Measurements from ENCODE around the gene FASLG.

Gene FASLG

DNA sequence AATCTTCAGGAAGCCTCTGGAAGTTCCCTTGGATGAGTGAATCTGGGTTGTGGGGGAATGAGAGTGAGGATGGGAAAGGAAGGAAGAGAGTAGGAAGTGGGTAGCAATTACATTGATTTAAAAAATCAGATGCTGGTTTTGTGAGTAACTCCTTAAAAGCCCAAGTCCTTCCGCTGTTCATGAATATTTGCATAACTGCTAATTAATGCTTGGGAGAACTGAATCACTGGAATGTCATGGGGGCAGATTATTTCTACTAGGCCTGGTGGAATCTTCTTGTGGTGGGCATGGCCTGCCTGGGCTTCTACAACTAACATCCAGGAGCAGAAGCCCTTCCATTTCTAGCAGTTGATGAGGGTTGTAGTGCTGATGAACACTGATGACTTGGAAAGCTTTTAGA is 52.7 kb downstream of the FASLG start:
- no peaks in the 10 kb centered on the region for H3K36me3 ChIP-seq (ENCODE audit: insufficient read depth, insufficient read length, low read length)
- TF ChIP-seq ZNF274 (IDR thresholded peaks at IDR 0.05; ENCODE audit: low read depth, low read length) (no peak), SUZ12 (IDR thresholded peaks at IDR 0.05; ENCODE audit: extremely low read depth, insufficient read depth, insufficient read length) (no peak), YY1 (IDR thresholded peaks at IDR 0.05; ENCODE audit: insufficient read depth, insufficient read length) (no peak)
- no peak for DNase-seq (ENCODE audit: low read depth, low spot score)
- H3K4me1 ChIP-seq (ENCODE audit: insufficient read depth, insufficient read length), result no peaks in the 10 kb centered on the region
- H3K4me3 ChIP-seq (ENCODE audit: insufficient read length, low read depth), result no peak overlapping the region
- H3K27me3 ChIP-seq (ENCODE audit: insufficient read depth, insufficient read length), result no peaks in the 10 kb centered on the region
- no peaks in the 10 kb centered on the region for H3K9me3 ChIP-seq (ENCODE audit: insufficient read depth, low read length)
- no peak overlapping the region for H3K9ac ChIP-seq (ENCODE audit: insufficient read length, low read depth)

DNA sequence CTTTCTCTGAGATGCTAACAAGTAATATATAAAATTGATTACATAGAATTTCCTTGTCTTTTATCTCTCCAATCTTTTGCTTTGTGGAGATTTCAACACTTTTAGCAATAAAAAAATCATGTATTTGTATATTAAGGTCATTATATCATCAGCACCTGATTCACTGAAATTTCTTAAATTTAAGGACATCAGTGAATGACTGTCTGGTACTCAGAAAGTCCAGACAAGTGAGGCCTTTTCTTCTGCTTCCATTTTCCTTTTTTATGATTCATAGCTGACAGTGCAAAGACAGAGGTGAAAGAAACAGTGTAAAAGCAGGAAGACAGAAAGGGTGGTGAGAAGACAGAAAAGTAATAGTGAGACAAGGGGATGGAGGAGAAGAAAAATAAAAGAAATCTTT is 54.6 kb downstream of the FASLG start:
- Histone ChIP-seq H3K4me1 (ENCODE audit: insufficient read depth, insufficient read length) (no peaks in the 10 kb centered on the region), H3K27me3 (ENCODE audit: insufficient read depth, insufficient read length) (no peaks in the 10 kb centered on the region), H3K4me3 (ENCODE audit: insufficient read length, low read depth) (no peak overlapping the region), H3K9ac (ENCODE audit: insufficient read length, low read depth) (no peak overlapping the region), H3K9me3 (ENCODE audit: insufficient read depth, low read length) (no peaks in the 10 kb centered on the region), H3K36me3 (ENCODE audit: insufficient read depth, insufficient read length, low read length) (no peaks in the 10 kb centered on the region)
- TF ChIP-seq SUZ12 (IDR thresholded peaks at IDR 0.05; ENCODE audit: extremely low read depth, insufficient read depth, insufficient read length) (no peak), YY1 (IDR thresholded peaks at IDR 0.05; ENCODE audit: insufficient read depth, insufficient read length) (no peak), ZNF274 (IDR thresholded peaks at IDR 0.05; ENCODE audit: low read depth, low read length) (no peak)
- no peak for DNase-seq (ENCODE audit: low read depth, low spot score)

Data from NT2/D1 (cell line).